ENCODE measurements around the gene NIPBL.

Gene NIPBL

DNA sequence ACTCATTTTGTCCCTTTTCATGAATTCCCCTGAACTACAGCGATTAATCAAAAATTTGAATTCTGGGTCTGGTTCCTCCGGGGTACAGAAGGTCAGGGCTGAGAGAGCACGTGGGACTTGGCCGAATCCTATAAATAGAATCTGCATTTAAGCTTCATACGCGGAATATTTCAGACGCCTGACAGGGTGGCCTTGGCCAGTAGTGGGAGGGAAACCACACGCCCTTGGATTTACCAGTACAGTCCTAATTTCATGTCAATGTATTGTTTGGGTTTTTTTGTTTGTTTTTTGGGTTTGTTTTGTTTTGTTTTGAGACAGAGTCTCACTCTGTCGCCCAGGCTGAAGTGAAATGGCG, 21.5 kb upstream of the NIPBL start:
- Histone ChIP-seq H3K4me3 (ENCODE audit: low read depth in 1 of 2, low read length in 1 of 2) (no peak overlapping the region), H3K4me1 (ENCODE audit: control insufficient read depth in 1 of 2, insufficient read depth in 1 of 2, low read depth in 1 of 2, low read length in 1 of 2) (no peaks in the 10 kb centered on the region), H3K36me3 (no peaks in the 10 kb centered on the region), H3K9me3 (no peaks in the 10 kb centered on the region), H3K27me3 (no peaks in the 10 kb centered on the region), H3K27ac (no peak overlapping the region)
- TF ChIP-seq, protein P1, sequence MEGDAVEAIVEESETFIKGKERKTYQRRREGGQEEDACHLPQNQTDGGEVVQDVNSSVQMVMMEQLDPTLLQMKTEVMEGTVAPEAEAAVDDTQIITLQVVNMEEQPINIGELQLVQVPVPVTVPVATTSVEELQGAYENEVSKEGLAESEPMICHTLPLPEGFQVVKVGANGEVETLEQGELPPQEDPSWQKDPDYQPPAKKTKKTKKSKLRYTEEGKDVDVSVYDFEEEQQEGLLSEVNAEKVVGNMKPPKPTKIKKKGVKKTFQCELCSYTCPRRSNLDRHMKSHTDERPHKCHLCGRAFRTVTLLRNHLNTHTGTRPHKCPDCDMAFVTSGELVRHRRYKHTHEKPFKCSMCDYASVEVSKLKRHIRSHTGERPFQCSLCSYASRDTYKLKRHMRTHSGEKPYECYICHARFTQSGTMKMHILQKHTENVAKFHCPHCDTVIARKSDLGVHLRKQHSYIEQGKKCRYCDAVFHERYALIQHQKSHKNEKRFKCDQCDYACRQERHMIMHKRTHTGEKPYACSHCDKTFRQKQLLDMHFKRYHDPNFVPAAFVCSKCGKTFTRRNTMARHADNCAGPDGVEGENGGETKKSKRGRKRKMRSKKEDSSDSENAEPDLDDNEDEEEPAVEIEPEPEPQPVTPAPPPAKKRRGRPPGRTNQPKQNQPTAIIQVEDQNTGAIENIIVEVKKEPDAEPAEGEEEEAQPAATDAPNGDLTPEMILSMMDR (IDR thresholded peaks at IDR 0.05) = no peak

DNA sequence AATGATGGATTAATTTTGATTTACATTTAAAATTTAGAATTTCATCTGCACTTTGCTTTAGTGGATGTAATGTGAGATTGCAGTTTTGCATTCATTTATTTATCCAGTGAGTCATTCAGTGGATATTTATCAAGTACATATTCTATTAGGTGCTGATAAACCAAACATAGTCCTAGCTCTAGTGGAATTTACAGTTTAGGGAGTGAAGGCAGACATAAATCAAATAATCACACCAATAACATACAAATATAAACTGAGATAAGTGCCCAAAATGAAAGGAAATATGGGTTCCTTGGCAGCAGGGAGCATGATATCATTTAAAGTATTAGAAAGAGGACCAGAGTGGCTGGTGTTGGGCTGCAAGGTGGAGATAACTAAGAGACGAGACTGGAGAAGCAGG, 14.7 kb upstream of the NIPBL start:
- Histone ChIP-seq H3K36me3 (no peaks in the 10 kb centered on the region), H3K27ac (no peak overlapping the region)
- TF ChIP-seq, protein P1 (IDR thresholded peaks at IDR 0.05) = no peak

GRCh38 chr5:36870399-36871040, 6.0 kb upstream of the NIPBL start:
- no peaks in the 10 kb centered on the region for H3K27me3 ChIP-seq
- H3K36me3 ChIP-seq = no peaks in the 10 kb centered on the region
- TF ChIP-seq, protein P1 (IDR thresholded peaks at IDR 0.05) = peak; percentile 60
- peaks cover 13 to 17% of the 10 kb centered on the region in 2 experiments for H3K4me1 ChIP-seq (ENCODE audit: control insufficient read depth in 1 of 2, insufficient read depth in 1 of 2, low read depth in 1 of 2, low read length in 1 of 2)
- H3K9me3 ChIP-seq = no peaks in the 10 kb centered on the region
- H3K4me3 ChIP-seq (ENCODE audit: low read depth in 1 of 2, low read length in 1 of 2) = no peak overlapping the region
- peak overlapping the region; percentile 5 for H3K27ac ChIP-seq

More for the DNA sequence above, 14.7 kb upstream of the NIPBL start:
- no peak overlapping the region for H3K4me3 ChIP-seq (ENCODE audit: low read depth in 1 of 2, low read length in 1 of 2)
- H3K27me3 ChIP-seq = peaks cover 5% of the 10 kb centered on the region
- H3K4me1 ChIP-seq (ENCODE audit: control insufficient read depth in 1 of 2, insufficient read depth in 1 of 2, low read depth in 1 of 2, low read length in 1 of 2) = no peaks in the 10 kb centered on the region
- no peaks in the 10 kb centered on the region for H3K9me3 ChIP-seq

DNA sequence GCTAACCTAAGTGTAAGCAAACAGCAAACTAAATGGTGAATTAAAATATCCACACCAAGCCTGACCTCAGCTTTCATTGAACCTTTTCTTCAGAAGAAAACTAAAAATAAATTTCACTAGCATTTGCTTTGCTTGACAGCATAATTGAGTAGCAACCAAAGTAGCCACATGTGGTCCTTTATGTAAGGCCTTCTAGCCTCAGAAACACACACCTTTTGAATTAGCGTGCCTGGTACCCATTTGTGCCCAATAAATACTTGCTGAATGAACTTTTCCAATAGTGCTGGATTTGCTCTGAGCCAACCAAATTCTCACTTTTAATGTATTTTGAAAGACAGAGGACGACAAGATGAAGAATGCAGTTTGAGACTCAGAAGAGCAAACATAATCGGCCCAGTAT, 2.1 kb upstream of the NIPBL start:
- Histone ChIP-seq H3K4me3 (ENCODE audit: low read depth in 1 of 2, low read length in 1 of 2) (peak overlapping the region in 1 of 2 experiments; percentile 92), H3K27ac (peak overlapping the region; percentile 98), H3K27me3 (no peaks in the 10 kb centered on the region), H3K9me3 (no peaks in the 10 kb centered on the region), H3K4me1 (ENCODE audit: control insufficient read depth in 1 of 2, insufficient read depth in 1 of 2, low read depth in 1 of 2, low read length in 1 of 2) (peaks cover 29 to 31% of the 10 kb centered on the region in 2 experiments), H3K36me3 (no peaks in the 10 kb centered on the region)
- TF ChIP-seq, protein P1 (IDR thresholded peaks at IDR 0.05) = no peak

DNA sequence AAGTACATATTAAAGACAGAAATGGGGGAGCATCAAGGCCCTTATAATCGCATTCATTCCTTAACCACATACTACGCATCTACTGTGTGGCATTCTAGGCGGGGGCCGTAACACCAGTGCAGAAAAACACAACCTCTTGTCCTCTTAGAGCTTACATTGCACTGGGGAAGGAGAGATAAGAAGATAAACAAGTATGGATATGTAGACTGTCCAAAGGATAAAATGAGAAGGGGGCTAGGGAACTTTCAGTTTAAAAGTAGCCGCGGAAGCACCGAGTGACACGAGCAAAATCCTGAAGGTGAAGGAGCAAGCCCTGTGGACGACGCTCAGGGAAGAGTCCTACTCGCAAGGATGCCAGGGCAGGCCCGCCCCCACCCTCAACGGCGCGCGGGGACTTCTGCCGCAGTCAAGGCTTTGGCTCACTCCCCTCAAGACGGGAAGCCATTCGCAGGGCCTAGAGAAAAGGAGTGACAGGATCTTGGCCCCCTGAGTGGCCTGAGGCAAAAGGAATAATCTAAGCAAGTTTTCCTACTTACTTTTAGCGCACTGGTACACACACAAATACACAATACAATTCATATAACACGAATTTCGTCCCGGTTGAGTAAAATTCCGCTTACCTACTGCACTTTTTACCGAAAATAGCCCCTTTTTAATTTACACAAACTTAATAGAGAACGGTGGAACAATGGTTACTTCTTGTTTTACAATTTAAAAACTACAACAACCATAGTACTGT, 1.3 kb upstream of the NIPBL start:
- Histone ChIP-seq H3K4me1 (ENCODE audit: control insufficient read depth in 1 of 2, insufficient read depth in 1 of 2, low read depth in 1 of 2, low read length in 1 of 2) (peaks cover 34 to 36% of the 10 kb centered on the region in 2 experiments), H3K36me3 (no peaks in the 10 kb centered on the region), H3K27ac (peak overlapping the region; percentile 98), H3K4me3 (ENCODE audit: low read depth in 1 of 2, low read length in 1 of 2) (peak overlapping the region; percentile 84 to 92), H3K27me3 (no peaks in the 10 kb centered on the region), H3K9me3 (no peaks in the 10 kb centered on the region)
- TF ChIP-seq, protein P1 (IDR thresholded peaks at IDR 0.05) = no peak
